GM19397 (cell line): ENCODE measurements around the gene LMCD1.

Experiments
- ATAC-seq: cut with Tn5 transposase; IDR thresholded peaks from one replicate; pipeline ENCODE4 v1.9.1; 2021; ENCODE audit warnings: mild to moderate bottlenecking, moderate library complexity; ENCODE audit not compliant: unreplicated experiment

Gene LMCD1

DNA sequence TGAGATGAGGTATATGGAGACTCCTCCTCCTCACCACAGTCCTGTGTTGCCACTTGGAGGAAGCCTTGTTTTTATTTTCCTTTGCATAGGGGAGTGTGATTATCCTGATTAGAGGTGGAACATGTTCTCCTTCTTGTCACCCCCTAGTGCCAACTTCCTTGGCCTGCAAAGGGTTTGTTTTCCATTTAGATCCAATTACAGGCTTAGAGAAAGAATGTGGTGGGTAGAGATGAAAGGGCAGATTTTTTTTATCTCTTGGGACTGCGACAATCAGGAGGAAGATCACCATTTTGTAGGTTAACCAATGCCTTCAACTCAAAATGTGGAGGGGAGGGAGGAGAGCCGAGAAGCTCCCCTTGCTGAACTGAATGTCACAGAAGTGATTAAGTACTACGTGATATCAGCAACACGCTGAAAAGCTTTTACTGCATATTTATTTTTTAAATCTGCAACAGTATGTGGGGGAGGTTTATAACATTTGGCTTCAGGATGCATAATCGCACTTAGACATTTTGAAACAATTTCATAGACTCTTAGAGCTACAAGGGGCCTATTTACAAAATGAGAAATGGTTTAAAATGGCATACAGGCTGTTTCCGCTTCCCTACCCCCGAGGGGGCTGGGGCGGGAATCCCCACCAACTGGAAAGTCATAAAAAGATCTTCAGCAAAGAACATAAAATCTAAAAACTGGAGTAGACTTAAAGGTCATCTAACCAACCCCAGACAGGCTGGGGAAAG is 2.4 kb downstream of the LMCD1 start:
- no peak for ATAC-seq

- ATAC-seq, result no peak
Measured at GRCh38 chr3:8504611-8504973, 3.0 kb downstream of the LMCD1 start.

DNA sequence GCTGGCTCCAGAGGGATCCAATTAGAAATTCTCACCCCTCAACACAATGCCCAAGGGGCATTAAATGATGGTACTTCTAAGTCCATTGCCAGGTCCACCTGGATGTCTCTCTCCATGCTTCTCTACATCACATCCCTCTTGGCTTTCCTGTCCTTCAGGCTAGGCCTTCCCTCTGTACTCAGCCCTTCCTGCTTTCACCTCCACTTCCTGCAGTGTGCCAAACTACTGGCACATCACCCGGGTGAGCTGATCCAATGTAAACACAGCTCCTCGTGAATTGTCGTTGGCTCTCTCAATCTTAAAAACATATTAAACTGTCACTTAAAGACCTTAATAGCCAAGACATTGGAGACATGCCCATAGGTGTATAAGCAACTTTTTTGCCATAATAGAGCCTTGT is 4.0 kb downstream of the LMCD1 start:
- ATAC-seq, result no peak

GRCh38 chr3:8506571-8507061 is 5.0 kb downstream of the LMCD1 start:
- no peak for ATAC-seq

GRCh38 chr3:8507496-8507895 is 5.9 kb downstream of the LMCD1 start:
- no peak for ATAC-seq

DNA sequence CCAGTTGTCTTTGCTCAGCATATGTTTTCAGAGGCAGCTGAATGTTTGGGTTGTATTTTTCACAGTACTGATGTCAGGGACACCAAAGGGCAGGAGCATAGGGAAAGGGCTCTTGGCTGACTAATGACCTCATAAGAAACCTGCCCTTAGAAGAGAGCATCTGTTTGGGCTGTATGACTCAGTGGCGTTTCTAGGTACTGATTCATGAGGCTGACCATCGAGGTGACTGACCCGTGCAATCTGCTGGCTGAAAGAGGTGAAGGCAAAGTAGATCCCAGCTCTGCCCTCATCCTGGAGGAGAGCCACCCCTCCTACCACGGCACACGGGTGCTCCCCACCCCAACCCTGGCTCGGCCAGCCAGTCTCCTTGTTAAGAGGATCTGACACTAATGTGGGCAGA is 8.3 kb downstream of the LMCD1 start:
- no peak for ATAC-seq

- ATAC-seq, result no peak
Measured at GRCh38 chr3:8512234-8512633, 10.6 kb downstream of the LMCD1 start.

- no peak for ATAC-seq
Measured at GRCh38 chr3:8516047-8516661, 14.5 kb downstream of the LMCD1 start.

DNA sequence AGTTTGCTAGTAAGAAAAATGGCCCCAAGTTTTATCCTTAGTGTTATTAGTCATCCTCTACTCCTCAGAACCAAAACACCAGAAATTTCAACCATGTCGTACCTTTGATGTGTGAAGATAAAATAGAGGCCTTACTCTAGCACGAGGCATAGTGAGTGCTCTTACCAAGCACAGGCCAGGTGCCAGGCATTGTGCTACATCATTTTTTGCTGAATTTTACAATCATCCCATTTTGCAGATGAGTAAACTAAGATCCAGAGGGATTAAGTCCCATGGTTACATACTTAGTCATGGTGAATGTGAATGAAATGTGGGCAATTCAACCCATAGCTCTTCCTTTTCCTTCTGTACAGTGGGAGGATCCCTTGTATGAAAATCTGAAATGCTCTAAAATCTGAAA is 15.2 kb downstream of the LMCD1 start:
- ATAC-seq, result no peak

DNA sequence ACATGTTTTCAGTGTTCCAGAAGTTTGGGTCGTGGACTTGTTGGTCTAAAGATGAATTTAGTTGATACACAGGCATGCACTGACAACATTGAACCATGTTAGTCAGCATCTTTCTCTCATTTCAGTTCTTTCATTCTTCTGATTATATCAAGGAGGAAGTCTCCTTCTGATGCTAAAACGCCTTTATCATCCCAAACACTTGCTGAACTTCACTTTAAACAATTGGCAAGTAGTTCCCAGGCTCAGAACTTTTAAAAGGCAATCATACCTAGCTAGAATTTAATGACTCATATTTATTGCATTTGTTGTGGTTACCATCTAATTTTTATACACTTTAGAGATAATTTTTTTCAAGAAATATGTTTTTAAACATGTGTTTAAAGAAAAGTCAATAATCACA is 15.9 kb downstream of the LMCD1 start:
- ATAC-seq, result no peak

GRCh38 chr3:8518138-8518537 is 16.5 kb downstream of the LMCD1 start:
- no peak for ATAC-seq

- ATAC-seq, result no peak
Measured at GRCh38 chr3:8519156-8519555, 17.5 kb downstream of the LMCD1 start.

GRCh38 chr3:8519774-8520448 is 18.3 kb downstream of the LMCD1 start:
- no peak for ATAC-seq

DNA sequence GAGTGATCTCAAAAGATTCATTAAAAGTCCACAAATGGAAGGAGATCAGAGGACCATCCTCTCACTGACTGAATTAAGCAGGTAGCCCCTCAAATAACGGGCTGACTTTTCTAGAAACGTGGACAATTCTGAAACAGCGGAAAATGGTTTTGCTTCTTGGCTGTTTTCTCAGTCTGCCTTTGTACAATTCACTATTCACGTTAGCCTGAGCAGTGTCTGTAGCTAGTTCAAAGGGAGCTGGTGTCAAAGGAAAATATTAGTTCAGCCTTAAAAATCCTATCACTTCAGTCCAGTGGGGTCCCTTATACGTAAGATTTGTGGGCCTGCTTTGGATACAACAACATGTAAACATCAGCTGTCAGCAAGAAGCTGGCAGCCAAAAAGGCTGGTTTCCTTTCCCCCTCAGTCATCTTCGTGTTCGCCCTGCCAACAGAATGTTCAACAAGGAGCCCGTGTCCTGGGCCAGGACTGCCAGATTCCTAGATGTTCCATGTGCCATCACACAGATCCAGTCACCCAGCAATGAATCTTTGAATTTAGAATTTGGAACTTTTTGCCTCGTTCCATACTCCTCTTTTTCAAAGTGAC is 19.3 kb downstream of the LMCD1 start:
- no peak for ATAC-seq

DNA sequence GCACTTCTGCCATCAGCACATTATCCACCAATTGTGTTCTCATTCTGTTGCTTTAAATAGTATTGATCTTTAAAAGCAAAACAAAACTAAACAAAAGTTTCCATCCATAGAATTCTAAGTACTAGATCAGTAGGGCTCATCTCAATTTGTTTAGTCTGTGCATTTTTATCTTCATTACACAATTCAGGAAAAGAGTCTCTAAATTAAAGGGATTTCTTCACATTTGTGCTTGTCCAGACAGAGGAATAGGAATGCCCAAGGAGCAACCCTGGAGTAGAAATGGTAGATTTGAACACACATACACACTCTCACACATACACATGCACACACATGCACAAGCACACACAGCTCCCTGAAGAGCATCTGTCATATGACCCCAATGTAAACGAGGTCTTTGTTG is 21.4 kb downstream of the LMCD1 start:
- ATAC-seq, result no peak

DNA sequence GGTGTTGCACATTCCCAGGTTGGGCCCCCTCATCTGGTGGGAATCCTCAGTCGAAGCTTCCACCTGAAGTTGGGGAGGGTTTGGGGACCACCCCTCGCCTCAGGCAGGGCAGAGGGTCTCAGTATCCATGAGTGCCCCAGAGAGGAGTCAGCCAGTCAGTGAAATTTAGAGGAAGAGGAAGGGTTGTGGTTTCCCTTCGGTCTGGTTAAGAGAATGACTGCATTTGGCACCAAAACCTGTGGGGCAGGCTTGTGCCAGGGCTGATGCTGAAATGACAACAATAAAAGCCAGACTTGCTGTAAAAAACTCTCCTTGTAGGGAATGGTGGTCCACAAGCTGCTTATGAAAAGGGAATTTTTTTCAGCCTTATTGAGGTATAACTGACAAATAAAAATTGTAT is 22.6 kb downstream of the LMCD1 start:
- ATAC-seq, result no peak

GRCh38 chr3:8524656-8525399 is 23.2 kb downstream of the LMCD1 start:
- ATAC-seq, result no peak

DNA sequence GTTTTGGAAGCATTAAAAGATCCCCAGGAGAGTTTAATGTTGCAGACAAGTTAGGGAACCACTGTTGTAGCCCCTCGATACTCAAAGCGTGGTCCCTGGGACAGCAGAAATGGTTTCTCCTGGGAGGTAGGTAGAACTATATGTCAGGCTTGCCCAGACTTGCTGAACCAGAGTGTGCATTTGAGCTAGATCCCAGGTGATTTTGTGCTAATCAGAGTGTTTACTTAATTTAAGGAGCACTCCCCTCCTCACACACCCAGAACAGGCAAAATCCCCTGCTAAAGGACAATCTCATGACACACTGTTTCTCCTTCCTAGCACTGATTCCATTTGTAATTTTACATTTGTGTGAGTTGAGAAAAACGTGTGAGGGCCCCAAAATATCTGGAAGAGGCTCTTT is 24.3 kb downstream of the LMCD1 start:
- ATAC-seq, result no peak

GRCh38 chr3:8529181-8529637 is 27.6 kb downstream of the LMCD1 start:
- ATAC-seq, result no peak

- ATAC-seq, result no peak
Measured at GRCh38 chr3:8529738-8530525, 28.3 kb downstream of the LMCD1 start.
